Measurements from ENCODE around the gene UNCX.

Gene UNCX

GRCh38 chr7:1218541-1219165, 14.0 kb upstream of the UNCX start:
- DNase-seq (ENCODE audit: low spot score): no peak

- no peak for DNase-seq (ENCODE audit: low spot score)
Measured at GRCh38 chr7:1219498-1219897, 13.2 kb upstream of the UNCX start.

DNA sequence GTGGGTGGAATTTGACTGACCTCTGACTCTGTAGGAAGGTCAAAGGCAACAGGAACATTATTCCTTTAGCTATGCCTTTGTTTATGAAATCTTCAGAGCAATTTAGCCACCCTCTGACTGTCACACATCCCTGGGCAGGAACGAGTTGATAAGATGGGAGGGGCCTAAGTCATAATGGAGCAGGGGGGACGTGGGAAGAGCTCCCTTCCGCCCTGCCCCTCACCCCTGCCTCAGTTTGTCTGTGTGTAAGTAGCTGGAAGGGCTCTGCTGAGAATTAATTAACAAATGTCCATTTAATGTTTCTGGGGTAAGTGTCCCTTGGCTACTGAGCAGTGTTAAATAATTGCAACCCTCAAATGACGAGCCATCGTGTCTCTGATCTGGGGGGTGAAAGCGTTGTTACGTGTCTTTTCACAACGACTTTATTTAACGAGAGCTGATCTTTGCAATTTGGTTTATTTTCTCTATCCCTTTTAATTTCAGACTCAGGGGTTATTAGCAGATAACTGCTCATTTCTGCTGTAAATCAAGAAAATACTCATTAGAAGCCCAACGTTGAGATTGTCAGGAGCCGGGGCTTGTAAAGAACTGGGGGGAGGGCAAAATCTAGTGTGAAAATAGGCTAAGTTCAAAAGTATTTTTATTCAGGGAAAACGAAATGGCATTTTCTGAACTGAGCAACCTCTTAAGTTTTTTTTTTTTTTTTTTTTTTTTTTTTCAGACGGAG, 12.5 kb upstream of the UNCX start:
- DNase-seq (ENCODE audit: low spot score): no peak

DNA sequence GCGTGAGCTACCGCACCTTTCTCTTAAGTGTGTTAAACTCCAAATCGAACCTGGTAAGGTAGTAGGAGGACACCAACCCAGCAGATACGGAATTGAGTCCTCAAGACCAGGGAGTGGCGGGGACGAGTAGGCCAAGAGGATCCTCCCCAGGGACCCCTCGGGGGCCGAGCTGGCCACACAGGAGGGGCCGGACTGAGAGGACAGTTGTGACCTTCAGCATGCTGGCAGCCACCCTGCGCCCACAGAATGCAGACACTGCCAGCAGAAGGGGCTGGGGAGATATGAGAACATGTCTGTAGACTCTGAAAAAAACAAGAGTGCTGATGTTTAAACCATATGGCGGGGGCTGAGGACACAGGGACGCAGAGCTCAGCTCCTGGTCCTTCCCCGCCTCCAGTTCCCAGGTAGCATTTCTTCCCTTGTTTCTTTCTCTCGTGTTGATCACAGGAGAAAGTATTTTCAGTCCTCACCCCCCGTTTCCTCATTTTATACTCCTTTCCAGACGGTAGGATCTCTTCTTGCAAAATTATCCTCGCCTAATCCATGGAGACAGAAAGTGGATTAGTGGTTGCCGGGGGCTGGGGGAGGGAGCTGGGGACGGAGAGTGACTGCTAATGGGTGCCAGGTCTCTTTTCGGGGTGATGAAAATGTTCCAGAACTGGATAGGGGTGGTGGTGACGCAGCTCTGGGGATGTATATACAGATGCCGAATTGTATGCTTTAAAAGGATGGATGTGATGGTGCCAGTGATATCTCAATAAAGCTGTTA, 11.5 kb upstream of the UNCX start:
- no peak for DNase-seq (ENCODE audit: low spot score)

- DNase-seq (ENCODE audit: low spot score): no peak
Measured at GRCh38 chr7:1223196-1223981, 9.3 kb upstream of the UNCX start.

DNA sequence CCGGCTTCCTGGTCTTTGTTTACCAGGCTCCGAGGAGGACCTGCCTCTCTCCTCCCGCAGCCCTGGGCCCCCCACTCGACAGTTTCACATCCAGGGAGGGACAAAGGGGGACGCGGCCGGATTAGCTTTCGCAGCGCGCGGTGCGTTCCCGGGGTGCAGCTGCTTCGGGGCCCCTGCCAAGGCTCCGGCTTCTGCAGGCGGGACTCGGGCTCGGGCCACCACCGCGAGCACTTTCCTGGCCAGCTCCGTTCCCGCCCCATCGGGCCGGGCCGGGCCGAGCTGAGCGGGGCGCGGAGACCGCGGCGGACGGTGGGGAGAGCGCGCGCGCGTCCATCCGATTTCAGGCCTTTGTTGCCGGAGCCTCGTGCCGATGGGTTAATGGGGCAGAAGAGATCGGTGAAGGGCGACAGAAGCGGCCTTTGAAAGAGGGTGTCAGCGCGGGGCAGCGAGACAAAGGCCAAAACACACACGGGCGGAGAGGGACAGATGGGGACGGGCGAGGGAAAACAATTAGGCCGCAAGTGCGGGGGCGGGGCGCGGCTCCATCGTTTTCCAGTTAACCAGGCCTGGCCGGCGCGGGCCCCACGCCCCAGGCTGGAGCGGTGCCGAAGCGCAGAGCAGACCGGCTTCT, 8.5 kb upstream of the UNCX start:
- no peak for DNase-seq (ENCODE audit: low spot score)

DNA sequence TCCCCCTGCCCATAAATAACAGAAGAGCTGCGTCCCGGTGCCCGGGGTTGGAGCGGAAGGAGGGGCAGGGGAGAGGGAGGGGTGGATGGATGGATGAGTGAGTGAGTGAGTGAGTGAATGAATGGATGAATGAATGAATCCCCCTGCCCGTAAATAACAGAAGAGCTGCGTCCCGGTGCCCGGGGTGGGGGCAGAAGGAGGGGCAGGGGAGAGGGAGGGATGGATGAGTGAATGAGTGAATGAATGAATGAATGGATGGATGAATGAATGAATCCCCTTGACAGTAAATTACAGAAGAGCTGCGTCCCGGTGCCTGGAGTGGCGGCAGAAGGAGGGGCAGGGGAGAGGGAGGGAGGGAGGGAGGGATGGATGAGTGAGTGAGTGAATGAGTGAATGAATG, 7.6 kb upstream of the UNCX start:
- no peak for DNase-seq (ENCODE audit: low spot score)

GRCh38 chr7:1225441-1226185, 7.1 kb upstream of the UNCX start:
- peak; percentile 25 for DNase-seq (ENCODE audit: low spot score)

DNA sequence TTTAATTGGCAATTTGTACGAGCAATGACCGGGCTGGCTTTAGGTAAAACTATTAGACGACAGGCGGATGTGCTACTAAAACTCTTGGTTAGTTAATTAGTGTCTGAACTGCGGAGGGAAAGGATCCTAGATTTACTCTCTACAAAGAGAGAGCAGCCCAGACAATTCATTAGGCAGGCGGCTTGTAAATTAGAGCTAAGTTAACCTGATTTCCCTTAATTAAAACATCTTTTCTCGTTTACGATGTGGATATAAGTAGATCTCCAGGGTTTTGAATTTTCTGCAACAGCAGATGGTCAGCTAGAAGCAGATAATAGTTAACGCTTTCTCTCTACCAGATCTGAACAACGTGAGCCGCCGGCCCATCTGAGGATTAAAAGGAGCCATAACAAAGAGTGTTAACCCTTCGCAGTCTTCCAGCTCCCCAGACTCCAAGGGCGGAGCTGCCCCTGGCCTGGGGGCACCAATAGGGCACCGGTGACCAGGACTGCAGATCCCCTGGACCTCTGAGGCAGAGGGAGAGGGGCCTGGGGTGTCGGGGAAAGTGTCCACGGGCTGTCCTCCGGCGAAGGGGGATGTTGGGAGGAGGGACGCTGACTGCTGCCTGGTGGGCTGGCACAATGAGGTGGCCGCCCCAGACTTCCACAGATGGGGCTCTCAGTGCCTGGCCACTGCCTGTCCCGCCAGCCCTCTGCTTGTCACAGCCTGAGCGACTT, 6.3 kb upstream of the UNCX start:
- no peak for DNase-seq (ENCODE audit: low spot score)

GRCh38 chr7:1227071-1227804, 5.4 kb upstream of the UNCX start:
- DNase-seq (ENCODE audit: low spot score): no peak

DNA sequence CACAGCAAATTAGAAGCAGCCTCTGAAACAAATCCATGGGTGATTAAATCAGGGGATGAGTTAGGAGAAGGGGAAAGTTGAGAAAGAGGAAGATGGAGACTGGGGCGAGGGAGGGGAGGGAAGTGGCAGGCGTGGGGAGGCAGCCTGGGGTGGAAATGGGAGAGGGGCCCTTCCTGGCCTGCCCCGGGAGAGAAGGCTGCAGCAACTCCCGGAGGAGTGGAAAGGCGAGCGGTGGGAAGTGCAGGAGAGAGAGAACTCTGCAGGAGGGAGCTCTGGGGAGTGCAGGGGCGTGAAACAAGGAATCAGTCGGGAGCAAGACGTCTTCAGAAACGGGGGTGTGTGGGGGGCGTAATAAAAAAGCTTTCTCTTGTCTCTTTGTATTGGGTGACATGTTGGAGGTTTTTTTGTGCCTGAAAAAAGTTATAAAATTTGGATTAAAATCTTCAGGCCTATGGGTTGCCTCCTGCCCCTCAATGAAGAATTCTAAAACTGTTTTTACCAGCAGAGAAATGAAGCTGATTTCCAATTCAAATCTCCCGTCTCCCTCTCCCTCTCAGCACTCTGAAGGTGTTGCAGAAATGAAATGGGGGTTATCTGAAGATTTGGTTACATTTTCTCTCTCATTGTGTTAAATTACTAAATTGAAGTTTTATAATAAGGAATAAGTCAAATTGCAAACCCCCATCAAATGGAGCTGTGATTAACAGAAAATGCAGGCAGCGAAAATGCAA, 4.7 kb upstream of the UNCX start:
- DNase-seq (ENCODE audit: low spot score): no peak

DNA sequence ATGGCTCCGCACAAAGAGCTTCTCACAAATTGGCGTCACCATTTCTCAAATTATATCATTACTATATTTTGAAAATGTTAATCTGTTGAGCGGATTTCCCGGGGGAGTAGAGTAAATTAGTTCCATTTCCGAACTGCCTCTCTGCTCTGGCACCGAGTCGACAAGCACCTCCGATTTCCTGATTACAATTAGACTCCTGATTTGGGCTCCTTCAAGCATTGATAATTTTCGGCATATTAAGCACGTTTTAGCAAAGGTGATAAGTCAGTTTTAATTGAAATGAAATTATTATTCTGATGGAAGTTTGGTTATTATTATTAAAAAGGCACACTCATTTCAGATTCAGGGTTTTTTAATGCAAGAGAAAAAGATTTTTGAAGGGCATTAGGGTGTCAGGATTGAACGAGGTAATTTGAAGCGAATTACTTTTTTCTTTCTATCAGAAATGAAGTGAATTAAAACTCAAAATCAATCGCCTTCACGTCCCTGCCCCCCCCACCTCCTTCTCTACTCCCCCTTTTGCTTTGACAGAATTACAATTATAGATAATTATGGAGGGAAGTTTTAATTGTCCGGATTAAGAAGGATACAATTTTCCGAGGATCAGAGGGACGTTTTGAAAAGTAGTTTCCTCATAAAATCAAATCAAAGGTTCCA, 4.0 kb upstream of the UNCX start:
- DNase-seq (ENCODE audit: low spot score): no peak

DNA sequence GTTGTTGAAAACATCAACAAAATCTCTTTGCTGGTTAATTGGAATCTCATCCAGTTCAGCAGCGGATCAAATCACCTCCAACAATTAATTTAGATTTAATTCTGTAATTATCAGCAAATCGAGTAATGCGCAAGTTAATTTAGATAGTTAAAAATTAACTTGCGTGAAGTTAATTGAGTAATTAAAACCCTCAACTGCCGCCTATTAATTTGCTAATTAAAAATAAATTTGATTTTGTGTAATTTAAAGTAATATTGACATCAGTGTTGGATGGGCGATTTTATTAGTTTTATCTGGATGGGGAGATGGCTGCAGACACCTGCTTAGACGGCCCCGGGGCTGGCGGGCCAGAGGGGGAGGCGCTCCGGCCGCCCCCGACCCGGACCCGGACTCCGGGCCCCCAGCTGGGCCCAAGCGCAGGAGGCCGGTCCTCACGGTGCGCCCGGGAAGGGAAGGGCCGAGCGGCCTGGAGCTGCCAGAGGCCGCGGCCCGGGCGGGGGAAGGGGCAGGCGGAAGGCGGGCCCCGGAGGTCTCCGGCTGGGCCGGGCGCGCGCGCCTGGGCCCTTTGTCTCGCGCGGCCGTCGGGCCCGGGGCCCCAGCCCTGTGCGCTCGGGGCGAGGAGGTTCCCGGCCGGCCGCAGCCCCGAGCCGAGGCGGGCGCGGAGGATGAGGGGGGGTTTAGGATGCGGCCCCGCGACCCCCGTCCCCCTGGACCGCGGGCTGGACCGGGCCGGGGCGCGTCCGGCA, 3.3 kb upstream of the UNCX start:
- no peak for DNase-seq (ENCODE audit: low spot score)

- no peak for DNase-seq (ENCODE audit: low spot score)
Measured at GRCh38 chr7:1229956-1230355, 2.7 kb upstream of the UNCX start.

- DNase-seq (ENCODE audit: low spot score): no peak
Measured at GRCh38 chr7:1230411-1231213, 2.1 kb upstream of the UNCX start.

DNA sequence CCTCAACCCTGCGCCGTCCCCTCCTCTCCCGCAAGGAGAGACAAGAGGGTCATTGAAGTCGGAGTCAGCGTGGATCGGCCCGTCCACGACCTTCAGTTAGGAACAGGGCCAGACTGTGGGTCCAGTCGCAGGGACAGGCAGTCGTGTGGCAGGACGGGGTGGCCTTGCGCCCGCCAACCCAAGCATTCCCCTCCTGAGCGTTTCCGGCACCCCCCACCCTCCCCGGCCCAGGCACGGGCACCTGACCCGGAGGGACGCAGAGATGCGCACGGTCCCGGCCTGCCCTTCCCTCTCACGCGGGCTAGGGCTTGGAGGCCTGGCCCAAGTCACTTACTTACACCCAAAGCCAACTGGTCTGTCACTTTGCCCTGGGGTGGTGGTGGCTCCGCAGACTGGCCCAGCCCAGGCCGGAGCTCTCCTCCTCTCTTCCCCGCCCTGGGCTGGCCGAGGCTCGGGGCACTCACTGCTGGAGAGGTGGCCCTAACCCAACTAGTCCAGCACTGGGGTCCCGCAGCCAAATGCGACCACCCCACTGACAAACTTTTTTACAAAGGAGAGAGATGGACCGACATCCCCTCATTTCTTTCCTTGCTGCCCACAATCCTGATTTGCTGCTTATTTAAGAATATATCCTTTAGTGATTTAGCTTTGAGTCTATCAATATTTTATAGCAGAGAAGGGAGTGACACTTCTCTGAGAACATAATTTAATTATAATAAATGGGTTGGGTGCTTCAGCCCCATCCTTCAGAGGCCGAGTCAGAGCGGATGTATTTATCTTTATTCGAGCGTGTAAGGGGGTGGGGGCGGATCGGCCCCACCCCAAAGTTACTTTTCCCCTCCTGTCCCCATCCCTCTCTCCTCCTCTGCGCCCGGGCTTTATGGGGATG, 1.2 kb upstream of the UNCX start:
- no peak for DNase-seq (ENCODE audit: low spot score)

Measured in CD4-positive, alpha-beta T cell treated with Interleukin-2 at 100 ng/mL for 4 hours (primary cell).